ENCODE measurements around the gene SIX3.

The SIX3 gene

DNA sequence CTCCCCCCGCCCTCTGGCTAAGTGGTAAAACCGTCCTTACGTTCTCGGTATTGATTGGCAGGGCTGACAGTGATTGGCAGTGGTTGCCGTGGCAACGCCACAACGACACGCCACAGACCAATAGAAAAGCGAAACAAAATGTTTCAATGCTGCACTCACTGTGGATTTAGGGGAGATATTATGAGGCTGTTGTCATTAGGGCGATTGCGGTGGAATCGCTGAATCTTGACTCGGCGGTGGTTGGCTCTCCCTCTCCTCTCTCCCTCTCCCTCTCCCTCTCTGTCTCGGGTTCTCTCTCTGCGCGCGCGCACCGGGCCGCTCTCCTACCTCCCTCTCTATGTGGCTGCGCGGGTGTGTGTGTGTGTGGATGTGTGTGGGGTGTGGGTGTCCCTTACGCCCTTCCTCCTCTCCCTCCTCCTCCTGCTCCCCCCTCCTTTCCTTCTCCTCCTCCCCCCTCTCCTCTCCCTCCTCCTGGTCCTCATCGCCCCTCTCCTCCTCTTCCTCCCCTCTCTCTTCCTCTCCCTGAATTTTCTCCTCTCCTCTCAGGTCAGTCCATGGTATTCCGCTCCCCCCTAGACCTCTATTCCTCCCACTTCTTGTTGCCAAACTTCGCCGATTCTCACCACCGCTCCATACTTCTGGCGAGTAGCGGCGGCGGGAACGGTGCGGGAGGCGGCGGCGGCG is at the start of gene SIX3:
TSS of gene SIX3 (plus strand) at position 152 of the 684 bp plus-strand sequence. CDS start at position 555, 403 bp downstream.
- no peak for DNase-seq

DNA sequence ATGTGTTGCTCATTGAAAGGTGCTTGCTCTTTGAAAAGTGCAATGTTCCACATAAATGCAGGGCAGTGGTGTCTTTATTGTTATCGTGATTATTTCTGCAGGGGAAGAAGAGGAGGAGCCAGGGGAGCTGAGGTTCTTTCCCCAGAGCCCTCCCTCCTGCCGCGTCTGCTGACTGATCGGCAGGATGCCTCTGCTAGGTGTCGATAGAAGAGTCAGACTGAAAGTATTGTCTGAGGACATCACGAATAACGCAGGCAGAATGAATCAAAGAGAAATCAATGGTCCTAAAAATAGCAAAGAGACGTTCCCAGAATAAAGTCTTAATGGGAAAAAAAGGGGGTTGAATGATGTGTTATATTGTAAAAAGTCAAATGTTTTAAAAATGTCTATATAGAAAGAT is 47.4 kb upstream of the SIX3 start:
- DNase-seq: no peak

DNA sequence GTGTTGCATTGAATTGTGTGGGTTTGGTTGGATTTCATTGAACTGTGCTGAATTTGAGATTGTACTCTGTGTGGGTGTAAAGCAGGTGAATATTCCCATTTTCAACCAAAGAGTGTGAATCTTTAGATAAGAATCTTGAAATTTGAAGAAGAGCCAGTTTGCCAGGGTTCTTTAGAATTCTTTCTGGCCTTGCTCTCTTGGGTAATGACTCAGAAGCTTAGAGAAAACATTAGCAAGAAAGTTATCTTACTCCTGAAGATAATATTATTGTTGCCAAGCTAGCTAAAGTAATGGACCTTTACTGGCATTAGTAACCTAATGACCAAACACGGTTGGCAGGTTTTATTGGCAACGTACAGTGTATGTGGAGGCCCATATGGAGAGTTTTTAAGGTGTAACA is 46.4 kb upstream of the SIX3 start:
- DNase-seq: no peak

DNA sequence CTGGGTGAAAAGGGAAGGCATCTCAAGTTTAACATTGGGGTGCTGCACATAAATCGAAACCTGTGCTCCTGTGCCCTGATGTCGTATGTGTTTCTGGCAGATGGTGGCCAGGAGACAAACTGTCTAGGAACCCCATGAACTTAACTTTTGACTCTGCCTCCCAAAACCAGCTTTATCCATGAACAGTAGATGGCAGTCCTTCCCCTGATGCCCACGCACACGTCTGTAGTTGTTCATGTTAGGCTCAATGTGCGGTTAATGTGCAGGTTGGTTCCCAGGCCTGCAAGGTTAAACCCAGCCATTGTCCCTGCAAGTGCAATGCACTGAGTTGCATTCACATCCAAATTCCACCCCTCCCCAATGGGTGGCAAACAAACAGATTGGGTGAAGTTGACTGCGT is 44.1 kb upstream of the SIX3 start:
- DNase-seq: no peak

DNA sequence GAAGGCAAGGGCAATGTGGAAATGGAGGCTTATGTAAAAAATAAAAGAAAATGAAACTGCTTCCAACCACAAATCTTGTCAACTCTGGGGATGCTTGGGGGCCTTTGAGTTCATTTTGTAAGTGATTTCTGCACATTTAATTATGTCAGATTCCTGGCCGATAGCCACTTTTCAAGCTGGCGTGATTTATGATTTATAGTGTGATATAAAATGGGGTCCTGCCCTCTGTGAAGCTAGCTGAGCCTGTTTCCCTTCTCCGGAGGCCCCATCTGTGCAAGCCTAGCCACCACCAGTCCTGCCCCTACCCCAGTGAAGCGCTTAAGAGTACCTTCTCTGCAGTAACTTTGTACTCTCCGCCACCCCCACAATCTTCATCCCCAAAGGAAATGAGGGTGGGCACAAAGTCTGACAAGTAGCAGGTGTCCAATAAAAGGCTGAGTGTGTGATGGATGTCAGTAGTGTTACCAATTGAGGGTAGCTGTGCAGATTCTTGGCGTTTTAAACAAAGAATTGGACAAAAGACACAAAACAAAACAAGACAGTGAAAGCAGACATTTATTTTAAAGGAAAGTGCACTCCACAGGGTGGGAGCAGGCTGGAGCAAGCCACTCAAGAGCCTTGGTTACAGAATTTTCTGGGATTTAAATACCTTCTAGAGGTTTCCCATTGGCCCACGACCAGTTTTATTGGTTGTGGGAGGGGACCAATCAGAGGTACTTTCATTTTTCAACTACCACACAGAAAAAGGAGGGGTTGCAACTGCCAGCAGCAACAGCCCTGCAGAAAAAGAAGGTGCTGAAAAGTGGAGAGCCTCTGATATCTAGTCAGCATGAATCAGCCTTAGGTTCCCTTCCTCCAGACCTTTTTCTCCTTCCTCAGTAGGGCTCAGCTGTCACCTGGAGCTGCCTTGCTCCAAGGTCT is 39.0 kb upstream of the SIX3 start:
- DNase-seq: peak; percentile 54

DNA sequence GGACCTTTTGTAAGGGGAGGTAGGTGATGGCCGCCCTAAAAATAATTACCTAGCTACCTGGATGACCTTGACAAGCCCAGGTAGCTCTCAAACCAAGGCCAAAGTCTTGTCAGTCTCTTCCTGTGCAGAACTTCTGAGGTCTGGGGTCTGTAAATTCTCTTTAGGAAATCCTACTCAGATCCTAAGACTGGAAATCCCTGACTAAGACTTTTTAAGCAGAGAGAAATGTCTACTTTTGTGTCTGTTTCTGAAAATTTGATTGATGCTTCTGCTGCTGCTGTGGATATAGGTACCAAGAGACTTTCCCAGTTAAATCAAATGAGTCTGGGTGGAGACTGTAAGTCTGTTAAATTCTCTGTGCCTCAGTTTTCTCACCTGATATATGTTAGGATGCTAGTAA is 36.9 kb upstream of the SIX3 start:
- DNase-seq: no peak

DNA sequence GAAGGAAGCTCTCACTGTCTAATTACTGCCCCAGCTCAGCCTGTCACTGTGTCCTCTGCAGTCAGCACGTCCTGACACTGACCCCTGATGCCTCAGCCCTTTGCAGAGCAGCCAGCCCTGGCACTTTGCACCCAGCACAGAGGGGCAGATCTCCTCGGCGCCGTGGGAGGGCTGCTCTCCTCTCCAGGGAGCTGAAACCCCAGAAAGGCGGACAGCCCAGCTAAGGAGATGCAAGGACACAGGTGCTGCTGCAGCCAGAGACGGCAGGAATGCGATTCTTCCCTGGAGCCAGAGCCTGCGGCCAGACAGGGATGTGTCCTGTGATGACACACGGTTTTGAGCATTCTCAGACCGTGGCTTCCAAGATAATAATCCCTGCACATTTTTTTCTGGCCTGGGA is 34.5 kb upstream of the SIX3 start:
- DNase-seq: no peak

DNA sequence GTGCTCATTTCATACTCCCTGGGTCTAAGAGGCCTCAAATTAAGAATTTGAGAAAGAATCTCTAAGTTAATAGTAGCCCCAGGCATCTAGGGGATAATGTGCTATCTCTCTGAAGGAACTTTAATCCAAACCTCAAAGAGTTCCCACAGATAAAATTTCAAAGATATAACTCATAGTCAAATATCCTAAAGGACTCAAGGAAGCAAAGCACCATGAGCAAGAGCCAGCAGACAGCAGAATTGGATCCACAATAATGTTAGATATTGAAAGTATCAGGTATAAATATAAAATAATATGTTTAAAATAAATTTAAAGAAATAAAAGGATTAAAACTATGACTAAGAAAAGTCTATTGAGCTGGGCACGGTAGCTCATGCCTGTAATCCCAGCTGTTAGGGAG is 31.7 kb upstream of the SIX3 start:
- no peak for DNase-seq

DNA sequence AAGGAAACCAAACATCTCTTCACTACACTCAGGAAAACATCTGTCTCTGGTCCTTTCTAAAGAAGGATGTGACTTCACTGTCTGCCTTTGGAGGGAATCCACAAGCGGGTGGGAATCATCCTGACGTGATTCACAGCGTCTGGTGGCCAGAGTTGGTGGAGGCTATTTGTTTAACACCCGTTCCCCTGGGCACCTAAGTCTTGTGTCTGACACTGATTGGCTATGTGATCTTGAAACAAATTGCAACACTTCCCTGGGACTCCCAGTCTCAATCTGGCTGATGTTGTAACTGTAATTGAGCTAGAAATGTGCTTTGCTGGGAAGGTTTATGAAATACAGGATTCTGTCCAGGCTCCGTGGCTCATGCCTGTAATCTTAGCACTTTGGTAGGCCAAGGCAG is 28.8 kb upstream of the SIX3 start:
- no peak for DNase-seq

DNA sequence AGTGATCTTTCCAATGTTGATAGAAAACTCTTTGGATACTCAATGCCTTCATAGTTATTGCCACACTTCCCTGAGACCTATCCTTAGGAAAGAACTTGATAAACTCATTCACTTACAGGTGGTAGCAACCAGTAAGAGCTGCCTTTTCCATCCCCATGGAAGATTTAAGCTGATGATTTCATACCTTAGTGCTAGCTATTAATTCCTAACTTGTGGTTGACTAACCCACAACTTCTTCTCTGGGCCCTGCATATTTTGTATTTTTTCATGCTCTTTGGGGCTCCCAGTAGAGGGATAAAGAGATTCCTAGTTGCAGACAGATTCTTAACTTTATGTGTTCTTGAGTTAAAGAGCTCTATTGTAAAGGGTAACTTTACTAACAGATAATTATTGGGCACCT is 25.2 kb upstream of the SIX3 start:
- no peak for DNase-seq

DNA sequence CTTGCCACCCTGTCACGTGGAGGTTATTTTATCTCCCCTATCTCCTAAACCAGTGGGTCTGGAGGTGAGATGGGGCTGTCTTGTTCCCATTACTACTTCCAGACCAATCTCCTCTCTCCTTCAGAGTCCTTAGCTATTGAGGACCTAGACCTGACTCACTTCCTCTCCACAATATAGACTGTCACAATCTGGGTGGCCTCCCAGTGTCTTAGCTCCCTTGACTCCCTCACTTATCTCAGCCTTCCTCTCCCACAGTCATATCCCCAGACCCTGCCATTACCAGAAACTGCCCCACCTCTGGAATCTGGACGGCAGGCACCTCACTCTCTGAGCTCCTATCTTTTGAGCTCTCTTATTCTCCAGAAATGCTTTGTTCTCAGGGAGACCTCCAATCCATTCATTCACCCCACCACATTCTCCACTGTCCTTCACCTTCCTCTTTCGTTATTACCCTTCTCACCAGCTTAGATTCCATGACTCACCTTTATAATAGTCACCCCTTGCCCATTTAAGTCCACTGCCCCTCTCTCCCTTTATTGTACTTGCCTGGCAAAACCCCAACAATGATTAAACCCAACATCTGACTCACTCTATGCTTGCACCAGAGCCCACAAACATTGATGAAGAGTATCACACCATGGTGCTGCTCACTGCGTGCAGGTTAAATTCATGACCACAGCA is 23.3 kb upstream of the SIX3 start:
- no peak for DNase-seq

DNA sequence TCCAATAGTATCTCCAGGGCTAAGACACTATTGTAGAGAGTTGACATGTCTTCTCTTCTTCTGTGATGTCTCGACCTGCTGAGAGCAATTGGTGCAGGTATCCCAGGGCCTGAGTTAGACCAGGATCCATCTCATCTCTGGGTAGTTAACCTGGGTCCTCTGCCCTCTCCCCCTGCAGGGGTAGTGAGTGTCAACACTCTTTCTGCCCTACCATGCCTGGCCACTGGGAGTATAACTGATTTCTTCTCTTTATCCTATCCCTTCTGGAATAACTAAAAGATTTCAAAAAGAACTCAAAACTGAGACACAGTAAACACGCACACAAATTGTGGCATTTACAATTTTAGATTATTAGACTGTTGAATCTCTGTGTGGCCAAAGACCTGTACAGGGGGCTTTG is 20.8 kb upstream of the SIX3 start:
- no peak for DNase-seq

DNA sequence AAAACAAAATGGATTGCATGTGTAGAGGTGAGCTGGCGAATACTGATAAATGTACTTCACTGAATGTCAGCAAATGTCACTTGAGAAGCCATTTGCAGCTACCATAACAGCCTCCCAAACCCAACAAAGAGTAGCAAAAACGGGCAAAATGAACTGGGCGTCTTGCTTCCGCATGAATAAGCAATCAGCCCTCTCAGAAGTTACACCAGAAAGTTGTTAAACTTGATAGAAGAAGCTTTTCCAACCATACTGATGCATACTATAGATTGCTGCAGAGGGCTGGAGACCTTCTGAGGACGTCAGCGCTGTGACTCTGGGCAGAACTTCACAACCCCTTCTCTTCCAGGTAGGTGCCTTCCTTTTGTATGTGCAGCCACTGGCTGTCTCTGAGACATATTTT is 18.7 kb upstream of the SIX3 start:
- DNase-seq: no peak

DNA sequence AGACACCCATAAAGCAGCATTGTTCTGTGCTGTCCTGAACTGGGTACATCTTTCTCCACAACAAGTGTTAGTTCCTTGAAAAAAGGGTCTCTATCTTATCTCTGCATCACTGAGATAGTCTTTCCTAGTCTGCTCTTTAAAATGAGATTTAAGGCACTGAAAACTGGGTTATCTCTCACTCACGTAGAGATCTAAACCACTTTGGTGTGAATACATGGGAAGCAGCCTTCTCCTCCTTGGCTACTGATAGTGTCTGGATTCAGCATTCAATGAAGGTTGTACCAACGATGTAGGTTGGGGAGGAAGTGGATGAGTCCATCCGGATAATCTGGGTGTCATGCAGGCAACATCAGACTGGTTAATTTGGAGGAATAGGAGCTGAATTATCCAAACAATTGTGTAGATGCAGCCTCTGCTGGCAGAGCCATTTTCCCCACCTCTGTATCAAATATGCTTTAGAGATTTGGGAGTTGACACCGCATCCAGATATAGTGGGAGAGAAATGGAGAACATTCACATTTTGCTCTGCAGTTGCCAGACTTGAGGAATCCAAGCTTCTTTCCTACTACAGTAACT is 15.9 kb upstream of the SIX3 start:
- DNase-seq: no peak

DNA sequence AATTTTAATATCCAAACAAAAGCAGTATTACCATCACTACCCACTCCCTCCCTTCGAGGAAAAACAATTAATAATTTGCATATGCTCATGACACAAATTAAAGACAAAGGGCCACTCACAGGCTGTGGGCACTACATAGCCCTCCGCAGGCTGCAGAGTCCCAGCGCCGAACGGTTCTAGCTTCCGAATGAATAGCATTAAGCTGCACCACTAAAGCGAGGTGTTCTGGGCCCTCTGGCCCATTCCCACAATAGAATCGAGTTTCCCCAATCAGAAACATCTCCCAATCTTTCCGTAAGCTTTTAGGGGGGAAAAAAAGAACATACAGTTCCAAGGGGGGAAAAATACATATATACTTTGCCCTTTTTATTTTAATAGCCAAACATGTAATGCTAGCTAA is 14.5 kb upstream of the SIX3 start:
- DNase-seq: no peak

DNA sequence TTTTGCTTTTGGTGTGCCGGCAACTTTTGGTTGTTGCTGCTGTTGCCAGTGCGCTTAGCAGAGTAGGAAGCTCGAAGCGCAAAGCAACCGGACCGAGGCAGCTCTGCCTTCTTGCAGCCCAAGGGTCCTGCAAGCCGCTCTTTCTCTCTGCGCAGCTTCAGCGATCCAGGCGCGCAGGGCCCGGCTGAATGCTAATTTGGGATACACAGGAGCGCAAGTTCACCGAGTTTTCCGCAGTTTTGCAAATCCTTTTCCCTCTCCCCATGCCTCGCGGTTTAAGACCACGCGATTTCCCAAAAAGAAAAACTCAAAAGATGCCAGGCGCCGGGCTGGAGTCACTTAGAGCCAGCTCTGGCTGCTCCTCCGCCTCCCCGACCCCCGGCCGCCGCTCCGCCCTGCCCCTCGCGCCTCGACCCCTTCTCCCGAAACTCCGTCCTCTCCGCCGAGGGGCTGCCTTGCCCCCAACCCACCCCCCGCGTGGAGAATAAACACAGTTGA is 13.5 kb upstream of the SIX3 start:
- DNase-seq: no peak

DNA sequence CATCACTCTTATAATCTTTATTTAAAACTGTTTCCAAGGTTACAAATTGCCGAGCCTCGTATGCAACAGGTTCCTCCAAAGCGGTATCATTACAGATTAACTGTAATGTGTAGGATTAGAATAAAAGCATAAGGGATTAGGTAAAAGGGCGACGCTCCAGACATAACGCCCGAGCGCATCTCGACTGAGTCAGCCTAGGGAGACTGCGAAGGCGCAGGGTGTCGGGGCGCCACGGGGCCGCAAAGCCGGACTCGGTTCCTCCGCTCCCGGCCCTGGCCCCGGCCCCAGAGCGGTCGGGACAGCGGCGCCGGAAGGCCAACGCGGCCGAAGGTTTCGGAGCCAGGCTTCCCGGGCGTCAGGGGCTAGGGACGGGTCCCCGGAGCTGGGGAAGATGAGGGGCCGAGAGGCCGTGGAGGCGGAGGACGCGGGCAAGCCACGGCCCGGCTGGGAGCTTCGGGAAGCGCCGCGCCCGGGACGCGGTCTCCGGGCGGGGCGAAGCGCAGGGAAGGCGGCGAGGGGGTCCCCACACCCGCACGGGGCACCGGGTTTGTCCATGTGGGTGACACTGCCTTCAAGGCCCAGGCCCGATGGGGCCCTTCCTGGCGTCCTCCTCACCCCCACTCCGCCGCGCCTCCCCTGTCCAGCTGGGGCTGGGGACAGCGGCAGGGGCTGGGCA is 12.9 kb upstream of the SIX3 start:
- no peak for DNase-seq

DNA sequence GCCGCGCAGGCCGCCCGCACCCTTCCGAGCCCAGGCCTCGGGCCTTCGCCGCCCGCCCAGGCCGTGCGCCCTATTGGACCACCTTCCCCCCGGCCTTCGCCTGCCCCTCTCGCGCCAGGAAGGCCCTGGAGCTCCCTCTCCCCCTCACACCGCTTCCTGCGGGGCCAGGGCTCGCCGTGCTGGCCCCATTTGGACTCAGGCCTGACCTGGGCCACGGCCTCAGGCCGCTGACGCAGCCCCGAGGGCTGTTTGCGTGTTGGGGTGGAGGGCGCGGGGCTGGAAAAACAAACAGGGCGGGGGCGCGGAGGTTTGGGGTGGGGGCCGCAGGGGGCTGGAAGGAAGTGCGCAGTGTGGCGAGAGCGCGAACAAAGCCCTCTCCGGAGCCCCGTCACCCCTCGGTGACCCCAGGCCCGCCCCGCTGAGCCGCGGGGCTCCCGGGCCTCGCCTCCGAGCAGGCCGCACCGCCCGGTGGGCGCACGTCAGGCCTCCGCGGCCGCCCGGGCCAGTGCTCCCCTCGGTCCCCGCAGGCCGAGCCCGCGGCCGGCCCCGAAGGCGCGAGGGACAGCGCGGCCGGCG is 12.3 kb upstream of the SIX3 start:
- DNase-seq: no peak

DNA sequence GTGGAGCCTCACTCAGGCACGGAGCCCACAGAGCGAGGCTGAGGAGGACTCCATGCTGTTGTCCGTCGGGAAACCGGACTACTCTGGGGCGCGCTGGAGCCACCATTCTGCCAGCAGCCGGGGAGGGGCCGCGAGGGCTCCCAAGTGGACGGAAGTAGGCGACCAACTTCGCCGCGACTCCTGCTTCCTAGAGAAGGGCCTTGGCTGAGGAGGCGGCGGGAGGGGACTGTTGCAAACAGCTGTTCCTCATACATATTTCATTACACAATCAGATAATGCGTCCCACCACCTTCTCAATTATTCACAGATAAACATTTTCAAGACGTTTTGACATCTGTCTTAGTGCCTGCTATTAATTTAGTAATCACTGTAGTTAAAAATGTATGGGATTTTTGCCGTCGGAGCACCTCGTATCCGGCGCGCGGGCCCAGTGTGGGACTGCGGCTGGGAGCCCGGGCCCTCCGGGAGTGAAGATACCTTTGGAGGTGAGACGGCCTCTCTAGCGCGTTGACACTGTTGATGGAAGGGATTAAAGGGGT is 11.7 kb upstream of the SIX3 start:
- no peak for DNase-seq

DNA sequence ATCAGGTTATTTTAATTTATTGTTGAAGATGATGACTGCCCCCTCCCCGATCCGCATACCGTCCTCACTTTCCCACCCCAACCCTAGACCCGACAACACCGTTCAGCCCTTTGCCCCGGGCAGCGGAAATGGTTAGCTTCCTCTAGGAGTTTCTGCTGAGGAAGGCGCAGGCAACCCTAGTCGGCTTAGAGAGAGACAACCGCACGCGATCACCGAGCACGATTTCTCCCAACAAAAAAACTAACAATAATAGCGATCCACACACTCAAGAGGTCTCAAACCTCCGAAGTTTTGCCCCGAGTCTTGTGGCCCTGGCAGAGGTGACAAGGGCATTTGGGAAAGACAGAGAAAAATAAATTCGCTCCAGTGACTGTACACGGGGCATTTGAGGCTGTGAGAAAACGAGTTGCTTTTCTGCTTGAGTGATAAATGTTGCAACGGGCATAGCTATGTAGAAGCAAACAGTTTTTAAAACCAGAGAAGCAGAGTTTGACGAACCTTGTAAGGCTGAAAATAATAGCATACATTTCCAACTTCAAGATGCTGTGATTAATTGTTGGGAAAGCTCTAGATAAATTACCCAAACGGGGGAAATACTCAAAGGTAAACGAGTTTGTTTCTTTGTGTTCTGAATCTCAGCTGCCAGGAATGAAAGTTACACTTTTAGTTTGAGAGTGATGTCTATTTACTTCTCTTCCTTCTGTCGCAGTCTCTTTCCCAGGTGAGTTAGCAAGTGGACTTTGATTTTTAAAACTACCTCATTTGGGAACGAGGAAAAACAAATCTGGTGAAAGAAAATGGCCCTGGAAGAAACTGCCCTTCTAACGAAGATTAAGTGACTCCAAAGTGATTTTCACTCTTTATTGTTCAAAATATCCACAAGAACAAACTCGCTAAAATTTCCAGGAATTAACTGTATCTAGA is 11.0 kb upstream of the SIX3 start:
- DNase-seq: no peak

Data from NCI-H1105 (cell line).